Embryonic facial prominence (tissue), 1 donor: ENCODE measurements around the gene SPTLC2.
"Not testable (repeated sequence)": the region's sequence is repeated elsewhere in the genome, so short reads cannot be mapped to it uniquely, and the experiment has no call there.

ENCODE experiments used
- DNase-seq: peaks from one replicate; pipeline ENCODE4 v3.0.0-alpha.2; 2016; ENCODE audit errors: extremely low spot score

The SPTLC2 gene

DNA sequence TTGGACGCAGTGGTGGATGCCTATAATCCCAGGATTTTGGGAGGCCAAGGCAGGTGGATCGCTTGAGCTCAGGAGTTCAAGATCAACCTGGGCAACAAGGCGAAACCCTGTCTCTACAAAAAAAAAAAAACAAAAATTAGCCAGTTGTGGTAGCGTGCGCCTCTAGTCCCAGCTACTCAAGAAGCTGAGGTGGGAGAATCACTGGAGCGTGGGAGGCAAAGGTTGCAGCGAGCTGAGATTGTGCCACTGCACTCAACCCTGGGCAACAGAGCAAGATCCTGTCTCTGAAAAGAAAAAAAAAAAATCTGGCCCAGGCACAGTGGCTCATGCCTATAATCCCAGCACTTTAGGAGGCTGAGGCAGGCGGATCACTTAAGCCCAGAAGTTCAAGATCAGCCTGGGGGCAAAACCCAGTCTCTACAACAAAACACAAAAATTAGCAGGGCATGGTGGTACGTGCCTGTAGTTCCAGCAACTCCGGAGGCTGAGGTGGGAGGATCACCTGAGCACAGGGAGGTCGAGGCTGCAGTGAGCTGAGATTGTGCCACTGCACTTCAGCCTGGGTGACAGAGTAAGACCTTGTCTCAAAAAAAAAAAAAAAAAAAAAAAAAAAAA lies 27.9 kb downstream of the SPTLC2 start:
- not testable (repeated sequence) for DNase-seq

DNA sequence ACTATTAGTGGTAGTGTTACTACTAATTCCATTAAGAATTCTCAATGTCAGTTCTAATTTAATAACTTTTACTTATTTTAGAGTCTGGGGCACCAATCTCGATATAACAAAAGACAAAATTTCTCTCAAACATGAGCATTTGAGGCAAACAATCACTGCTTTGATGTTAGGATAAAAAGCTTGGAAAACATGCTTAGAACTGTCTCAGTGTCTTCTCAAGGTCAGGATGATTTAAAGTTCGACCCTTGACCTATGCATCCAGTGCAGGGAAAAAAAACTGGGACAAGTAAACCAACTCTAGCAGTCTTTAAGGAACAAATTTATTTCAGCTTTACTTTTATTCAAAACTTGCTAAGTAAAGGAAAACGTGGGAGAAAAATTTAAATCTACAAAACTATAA lies 31.1 kb downstream of the SPTLC2 start:
- no peak for DNase-seq

DNA sequence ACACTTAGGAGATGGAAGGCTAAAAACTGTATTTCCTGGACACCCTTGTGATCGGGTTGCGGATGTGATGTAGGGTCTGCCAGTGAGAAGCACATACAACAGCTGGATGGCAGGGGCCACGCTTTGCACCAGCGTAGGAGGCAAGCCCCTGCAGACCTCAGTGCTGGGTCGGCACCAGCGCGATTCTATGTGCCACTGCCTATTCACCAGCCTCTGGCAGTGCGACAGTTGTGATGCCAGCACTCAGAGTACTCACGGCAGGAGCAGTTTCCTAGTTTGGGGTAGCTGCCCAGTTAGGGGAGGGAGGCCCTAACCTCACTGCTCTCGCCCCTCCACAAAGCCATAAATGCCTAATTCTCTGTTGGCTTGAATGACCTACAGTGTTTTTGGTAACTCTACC lies 31.6 kb downstream of the SPTLC2 start:
- DNase-seq: no peak

DNA sequence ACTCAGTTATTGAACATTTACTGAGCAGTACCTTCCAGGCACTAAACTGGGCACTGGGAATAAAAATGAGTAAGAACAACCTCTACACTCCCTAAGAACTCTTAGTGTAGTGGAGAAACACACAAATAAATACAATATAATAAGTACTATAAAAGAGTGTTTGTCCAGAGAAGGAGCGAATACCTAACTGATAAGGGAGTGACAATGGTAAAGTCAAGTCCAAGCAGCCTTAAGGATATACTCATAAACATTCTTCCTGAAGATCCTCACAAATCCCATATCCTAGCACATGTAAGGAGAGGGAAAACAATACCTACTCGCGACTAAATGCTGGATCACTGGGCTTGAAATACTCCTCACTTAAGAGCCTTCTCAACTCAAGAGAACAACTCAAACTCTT lies 32.8 kb downstream of the SPTLC2 start:
- no peak for DNase-seq

DNA sequence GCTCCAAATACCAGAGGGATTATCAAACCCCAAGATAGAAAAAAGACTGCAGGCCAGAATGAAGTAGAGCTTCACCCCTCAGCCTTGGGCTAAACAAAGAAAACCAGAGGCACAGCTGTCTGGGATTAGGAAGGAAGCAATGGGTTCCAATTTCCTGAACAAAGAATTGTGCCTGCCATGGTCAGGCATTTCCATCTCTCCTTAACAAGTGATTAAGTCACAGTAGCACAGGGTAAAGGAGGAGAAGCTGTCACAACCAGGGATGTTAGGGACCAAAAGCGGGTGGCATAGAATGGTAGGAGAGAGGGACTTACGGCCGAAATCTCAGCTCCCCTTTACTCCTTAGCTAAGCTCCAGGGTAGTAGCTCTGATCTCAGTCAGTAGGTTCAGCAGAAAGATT lies 33.9 kb downstream of the SPTLC2 start:
- no peak for DNase-seq

DNA sequence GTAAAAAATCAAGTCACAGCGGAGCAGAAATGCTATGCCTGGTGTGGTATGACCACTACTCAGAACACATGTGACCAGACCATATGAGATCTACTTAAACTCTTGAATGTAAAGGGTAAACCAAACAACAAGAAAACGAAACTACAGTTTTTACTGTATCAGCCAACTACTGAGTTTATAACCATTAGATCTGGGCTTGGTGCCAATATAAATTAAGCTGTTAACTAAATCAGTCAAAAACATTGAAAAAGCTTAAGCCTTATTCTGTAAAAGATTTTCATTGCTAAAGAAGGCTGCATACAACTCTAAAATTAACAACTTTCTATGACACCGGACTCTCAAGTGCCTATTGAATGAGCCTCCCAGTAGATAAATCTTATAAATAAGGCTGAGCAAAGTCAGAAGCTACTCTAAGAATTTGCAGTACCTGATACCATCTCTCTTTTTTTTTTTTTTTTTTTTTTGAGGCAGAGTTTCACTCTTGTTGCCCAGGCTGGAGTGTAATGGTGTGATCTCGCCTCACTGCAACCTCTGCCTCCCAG lies 35.4 kb downstream of the SPTLC2 start:
- no peak for DNase-seq

DNA sequence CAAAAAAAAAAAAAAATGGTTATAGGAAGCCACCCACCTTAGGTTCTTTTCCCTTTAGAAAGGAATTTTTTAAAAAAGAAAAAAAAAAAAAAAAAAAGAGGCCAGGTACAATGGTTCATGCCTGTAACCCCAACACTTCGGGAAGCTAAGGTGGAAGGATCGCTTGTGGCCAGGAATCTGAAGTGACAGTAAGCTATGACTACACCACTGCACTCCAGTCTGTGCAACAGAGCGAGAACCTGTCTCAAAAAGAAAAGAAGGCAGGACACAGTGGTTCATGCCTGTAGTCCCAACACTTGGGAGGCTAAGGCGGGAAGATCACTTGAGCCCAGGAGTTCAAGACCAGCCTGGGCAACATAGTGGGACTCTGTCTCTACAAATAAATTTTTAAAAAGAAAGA lies 36.0 kb downstream of the SPTLC2 start:
- no peak for DNase-seq

DNA sequence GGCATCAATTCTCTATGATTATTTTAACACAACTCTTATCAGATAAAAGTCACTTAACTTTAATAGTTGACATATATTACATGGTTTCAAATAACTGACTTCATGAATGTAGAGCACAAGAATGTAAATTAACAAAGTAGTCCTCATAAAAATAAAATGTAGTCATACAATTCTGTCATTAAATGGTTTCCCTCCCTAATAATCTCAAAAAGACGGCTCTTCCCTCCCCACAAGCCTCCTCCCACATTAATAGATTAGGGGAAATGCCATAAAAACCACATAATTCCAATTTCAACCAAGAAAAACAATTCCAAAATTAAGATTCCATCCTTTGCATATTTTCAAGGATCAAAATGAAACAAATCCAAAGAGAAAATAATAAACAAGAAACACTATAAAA lies 36.7 kb downstream of the SPTLC2 start:
- DNase-seq: no peak

DNA sequence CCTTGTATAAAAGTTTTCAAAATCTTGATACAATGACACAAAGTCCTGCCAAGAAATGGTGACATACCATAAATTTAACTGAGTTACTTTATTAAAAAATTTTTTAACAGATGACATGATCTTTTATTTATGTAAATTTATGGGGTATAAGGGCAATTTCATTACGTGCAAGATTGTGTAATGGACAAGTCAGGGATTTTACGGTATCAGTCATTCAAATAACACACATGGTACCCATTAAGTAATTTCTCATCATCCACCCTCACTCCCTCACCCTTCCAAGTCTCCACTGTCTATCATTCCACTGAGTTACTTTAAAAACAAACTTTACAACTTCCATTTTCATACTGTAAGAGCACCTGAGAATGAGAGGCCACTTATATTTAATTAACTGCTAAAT lies 37.4 kb downstream of the SPTLC2 start:
- no peak for DNase-seq

DNA sequence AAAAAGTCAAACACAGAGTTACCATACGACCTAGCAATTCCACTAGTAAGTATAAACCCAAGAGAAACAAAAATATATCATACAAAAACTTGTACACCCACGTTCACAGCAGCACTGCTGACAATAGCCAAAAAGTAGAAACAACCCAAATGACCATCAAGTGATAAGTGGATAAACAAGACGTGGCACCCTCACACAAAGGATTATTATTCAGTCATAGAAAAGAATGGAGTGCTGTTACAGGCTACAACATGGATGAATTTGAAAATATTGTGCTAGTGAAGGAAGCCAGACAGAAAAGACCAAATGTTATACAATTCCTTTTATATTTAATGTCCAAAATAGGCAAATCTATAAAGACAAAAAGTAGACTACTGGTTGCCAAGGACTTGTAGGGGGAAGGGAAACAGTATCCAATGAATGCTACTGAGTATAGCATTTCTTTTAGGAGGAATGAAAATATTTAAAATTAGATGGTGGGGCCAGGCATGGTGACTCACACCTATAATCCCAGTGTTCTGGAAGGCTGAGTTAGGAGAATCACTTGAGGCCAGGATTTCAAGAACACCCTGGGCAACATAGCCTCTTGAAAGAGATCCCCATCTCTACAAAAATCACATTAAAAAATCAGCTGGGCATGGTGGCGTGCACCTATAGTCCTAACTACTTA lies 41.9 kb downstream of the SPTLC2 start:
- no peak for DNase-seq

DNA sequence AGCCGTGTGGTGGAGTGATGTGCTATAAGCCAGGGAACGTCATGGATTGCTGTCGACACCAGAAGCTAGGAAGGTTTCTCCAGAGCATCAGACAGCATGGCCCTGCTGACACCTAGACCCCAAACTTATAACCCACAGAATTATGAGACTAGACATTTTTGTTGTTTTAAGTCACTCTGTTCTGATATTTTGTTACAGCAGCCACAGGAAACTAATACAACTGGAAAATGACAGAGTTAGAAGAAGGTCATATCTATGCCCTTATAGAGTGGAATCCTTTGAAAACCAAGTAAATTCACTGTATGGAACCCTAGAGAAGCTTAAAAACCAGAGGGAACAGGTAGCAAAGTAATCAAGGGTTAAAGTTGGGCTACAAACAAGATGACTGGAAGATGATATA lies 42.5 kb downstream of the SPTLC2 start:
- DNase-seq: no peak

DNA sequence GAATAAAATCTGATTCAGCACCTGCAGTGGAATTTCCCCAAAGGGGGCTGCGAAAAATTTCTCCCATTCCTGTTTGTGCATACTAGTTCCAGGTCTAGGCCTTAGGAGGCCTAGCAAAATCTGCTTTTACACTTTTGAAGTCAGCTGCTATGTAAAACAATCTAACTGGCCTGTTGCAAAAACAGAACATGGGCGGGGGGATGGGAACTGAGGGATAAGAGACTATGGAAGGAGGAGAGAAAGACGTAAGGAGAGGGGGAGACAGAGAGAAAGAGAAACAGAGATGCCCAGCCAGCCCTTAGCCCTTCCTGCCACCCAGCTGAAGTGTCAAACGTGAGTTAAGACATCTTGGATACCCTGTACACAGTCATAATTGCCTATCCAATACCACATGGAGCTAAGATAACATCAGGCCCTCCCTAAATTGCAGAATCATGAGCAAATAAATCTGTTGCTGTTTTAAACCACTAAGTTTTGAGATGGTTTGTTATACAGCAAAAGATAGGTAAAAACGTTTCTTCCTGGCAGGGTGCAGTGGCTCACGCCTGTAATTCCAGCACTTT lies 45.6 kb downstream of the SPTLC2 start:
- no peak for DNase-seq

DNA sequence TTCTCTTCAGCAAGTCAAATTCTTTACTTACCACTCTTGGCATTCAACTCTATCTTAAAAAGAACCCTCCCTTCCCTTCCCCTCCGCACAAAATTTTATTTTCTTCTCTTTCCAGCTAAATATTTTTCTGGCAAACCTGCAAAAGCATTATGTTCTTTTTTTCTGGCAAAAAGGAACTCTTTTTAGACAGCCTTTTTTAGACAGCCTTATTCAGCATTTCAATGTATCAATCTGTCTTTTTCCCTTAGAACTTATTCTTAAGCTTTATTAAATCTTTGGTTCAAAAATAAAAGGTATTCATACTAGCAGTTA lies 50.5 kb downstream of the SPTLC2 start:
- DNase-seq: no peak

DNA sequence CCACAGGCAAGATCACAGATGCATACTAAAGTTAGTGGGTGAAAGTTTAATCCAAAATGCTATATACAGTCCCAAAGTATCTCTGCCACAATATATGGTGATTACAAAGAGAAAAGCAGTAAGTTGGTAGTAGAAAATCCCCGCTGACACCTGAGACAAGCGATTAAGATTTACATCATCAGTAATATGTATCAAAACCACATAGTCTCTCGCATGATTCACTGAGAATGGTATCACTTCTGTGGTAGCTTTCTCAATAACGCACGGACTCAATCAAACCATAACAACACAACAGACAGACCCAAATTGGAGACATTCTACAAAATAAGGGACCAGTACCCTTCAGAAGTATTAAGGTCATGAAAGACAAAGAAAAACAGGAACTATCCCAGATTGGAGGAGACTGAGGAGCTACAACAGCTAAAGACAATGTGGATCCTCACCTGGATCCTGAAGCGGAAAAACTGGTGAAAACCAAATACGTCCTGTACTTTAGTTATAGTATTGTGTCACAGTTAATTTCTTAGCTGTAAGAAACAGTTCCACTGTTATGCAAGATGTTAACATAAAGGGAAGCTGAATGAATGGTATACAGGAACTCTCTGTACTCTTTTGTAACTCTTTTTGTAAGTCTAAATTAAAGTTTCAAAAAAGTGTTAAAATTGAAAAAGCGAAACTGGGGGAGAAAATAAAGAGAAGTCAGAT lies 51.0 kb downstream of the SPTLC2 start:
- DNase-seq: no peak

DNA sequence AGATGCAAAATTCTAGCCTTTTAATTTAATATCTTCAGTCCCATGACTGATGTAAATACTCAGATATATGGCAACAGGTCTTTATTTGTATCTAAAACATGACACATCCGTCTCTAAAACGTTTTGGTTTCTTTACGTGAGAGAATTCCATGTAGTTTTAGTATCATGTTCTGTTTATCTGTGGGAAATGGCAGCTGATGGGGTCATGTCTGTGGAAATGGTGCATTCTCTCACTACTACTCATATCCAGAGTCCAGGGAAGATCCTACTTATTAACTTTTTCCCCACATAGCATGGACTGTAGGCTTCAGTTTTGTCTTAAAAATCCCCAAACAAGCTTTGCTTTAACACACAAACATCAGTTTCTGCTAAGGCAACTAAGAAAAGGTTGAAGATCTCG lies 53.8 kb downstream of the SPTLC2 start:
- DNase-seq: no peak

DNA sequence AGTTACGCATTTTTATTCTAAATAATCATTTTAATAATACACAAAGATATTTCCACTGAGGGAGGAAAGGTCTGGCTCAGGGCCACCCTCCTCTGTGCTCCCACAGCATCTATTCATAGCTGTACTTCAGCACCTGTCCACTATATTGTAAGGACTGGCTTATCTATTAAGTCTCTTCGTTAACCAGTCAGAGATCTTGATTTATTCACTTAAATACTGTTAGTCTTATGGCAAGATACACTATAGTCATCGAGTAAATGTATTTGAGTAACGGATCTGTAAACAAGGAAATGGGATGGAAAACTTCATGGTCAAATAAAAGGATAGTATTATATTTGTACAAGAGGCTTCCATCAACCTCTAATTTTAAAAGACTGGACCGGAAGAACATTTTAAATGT lies 54.6 kb downstream of the SPTLC2 start:
- DNase-seq: no peak

DNA sequence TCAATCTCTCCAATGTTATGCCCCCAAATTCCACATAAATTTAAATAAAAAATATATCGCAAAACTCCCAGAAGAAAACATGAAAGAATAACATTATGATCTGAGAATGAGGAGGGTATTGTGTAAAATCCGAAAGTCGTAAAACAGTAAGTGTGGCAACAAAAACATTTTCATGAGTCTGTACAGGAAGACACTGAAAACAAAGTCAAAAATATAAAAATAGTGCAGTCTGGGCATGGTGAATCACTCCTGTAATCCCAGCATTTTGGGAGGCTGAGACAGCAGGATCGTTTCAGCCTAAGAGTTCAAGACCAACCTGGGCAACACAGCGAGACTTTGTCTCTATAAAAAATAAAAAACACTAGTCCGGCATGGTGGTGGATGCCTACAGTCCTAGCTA lies 57.1 kb downstream of the SPTLC2 start:
- DNase-seq: no peak

DNA sequence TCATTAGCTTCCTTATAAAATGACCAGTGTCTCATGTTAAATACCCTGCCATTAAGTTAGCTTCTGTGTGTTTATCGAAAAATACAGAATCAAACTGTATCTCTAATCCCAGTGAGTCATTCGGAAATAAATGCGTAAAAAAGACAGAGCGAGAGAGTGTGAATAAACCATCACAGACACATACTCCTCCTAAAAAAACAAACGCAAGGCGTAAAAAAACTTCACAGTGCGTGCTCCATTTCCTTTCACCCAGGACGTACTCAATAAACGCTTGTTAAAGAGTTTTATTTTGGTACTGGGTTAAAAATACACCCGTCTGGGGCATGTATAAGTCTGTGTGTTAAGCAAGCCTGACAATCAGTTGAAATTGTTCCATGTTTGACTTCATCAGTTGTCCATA lies 59.0 kb downstream of the SPTLC2 start:
- DNase-seq: no peak

DNA sequence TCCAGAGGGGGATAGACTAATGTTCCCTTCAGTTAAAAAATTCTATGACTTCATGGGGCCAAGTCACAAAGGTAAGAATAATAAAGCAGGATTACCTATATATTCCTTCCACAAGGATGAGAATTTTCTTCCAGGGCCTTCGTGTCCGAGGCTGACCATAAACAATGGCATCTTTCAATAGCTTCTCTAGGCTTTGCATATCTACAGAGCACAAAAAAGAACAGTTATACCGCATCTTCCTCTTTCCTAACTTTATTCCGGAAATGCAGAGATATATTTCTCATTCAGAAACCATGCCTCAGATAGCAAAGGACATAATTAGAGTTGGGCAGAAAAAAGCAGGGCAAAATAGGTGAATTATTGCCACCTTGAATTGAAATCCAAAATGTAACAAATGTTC lies 59.5 kb downstream of the SPTLC2 start:
- no peak for DNase-seq

DNA sequence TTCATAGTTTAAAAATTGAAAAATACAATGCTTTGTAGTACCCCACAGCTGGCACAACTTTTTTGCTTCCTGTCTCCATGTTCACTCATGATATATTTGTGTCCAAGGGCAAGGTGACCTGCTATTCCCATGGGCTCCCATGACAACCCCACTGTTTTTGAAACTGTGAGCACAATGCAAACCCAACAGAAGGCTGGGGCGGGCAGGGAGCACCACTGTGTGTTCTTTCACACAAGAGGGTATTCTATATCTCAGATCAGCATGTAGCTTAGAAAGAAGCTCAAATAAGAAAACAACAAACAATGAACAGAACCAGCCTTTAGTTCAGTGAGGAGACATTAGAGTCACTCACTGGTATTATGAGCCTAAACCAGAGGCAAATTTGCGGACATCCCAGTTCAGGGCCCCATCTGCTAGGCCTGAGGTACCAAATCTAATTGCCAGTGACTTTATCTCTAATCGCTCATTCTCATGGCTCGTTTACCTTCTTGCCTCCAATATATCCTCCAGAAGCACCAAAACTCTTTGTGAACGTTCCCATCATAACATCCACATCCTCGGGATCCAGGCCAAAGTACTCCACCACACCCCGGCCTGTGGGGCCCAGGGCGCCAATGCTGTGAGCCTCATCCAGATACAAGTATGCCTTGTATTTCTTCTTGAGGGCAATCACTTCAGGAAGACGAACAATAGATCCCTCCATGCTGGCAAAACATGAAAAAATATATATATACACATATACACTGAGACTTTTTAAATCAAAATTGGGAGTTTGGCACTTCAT lies 61.4 kb downstream of the SPTLC2 start:
- no peak for DNase-seq

DNA sequence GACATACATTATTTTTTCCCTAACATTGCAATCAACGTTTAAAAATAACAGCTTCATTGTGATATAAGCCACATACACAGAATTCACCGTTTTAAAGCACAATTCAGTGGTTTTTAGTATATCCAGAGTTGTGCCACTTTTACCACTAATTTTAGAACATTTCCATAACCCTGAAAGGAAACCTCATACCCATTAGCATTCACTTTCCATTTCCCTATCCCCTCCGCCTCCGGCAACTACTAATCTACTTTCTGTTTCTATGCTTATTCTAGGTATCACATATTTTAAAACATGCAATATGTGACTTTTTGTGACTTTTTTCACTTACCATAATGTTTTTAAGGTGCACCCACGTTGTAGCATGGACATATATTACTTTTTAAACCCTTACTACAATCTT lies 62.2 kb downstream of the SPTLC2 start:
- DNase-seq: no peak

DNA sequence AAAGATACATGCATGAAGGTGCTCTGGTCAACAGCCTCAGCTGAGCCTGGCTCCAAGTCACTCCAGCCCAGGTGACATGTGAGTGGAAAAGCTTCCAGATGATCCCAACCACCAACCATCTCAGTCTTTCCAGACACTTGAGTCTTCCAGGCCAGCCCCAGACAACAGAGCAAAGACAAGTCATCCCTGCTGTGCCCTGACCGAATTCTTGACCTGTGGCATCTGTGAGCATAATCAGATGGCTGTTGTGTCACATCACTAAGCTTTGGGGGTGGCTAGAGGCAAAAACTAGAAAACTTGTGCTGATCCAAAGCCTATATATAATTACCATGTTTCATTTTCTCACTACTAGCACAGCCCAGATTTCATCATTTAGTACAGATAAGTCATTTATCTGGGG lies 67.0 kb downstream of the SPTLC2 start:
- DNase-seq: no peak
